Fibroblast of the aortic adventitia (primary cell): ENCODE data around the gene KCTD20. TPM values are rescaled to one million over a fixed set of nuclear protein-coding genes. Genes with fewer than 3 reads are reported as not detected.

Experiments
- DNase-seq: peaks from one replicate; pipeline ENCODE4 v3.0.0-alpha.2; 2010; ENCODE audit warnings: low read depth
- H3K4me3 ChIP-seq: 2 replicates; pipeline ENCODE4 v1.5.1; 2011; ENCODE audit warnings: low read depth, mild to moderate bottlenecking, control low read depth, low read length, moderate library complexity
- small RNA-seq: library from RNA; depleted of rRNA; stranded (forward); fragments of <200 nt; gene quantifications from one replicate; pipeline ENCODE3, GENCODE V24; 2012
- total RNA-seq: library from RNA; depleted of rRNA; stranded (reverse); fragments of >200 nt; gene quantifications from 2 replicates; pipeline ENCODE4 v1.2.3, GENCODE V29; 2012; ENCODE audit warnings: low replicate concordance
- TF ChIP-seq, protein P1 (sequence below): IDR thresholded peaks from 2 replicates; pipeline ENCODE4 v1.5.1; 2011; ENCODE audit warnings: mild to moderate bottlenecking, low read length, control low read depth, inconsistent platforms; ENCODE audit not compliant: insufficient read depth

KCTD20 gene
- total RNA-seq, 1 donor = 48.6 TPM

DNA sequence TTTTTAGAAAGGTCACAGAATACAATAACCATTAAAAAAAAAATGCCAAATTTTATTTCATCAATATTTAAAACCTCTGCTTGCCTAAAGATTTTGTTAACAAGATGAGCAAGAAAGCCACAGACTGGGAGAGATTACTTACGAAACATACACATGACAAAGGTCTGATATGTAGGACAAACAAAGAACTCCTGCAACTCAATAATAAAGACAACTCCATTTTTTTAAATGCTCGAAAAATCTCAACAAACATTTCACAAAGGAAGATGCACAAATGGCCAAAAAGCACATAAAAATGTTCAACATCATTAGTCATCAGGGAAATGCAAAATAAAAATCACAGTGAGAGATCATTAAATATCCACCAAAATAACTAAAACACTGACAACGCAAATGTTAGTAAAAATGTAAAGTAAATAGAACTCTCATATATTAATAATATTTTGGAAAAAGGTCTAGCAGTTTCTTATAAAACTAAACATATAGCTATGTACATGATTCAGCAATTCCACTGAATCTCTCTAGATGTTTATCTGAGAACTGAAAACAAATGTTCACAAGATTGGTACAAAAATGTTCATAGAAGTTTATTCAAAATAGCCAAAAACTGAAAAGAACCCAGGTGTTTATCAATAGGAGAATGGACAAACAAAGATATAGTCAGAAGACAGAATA lies 94.2 kb downstream of the KCTD20 start:
- H3K4me3 ChIP-seq = no peak overlapping the region
- TF ChIP-seq, protein P1, sequence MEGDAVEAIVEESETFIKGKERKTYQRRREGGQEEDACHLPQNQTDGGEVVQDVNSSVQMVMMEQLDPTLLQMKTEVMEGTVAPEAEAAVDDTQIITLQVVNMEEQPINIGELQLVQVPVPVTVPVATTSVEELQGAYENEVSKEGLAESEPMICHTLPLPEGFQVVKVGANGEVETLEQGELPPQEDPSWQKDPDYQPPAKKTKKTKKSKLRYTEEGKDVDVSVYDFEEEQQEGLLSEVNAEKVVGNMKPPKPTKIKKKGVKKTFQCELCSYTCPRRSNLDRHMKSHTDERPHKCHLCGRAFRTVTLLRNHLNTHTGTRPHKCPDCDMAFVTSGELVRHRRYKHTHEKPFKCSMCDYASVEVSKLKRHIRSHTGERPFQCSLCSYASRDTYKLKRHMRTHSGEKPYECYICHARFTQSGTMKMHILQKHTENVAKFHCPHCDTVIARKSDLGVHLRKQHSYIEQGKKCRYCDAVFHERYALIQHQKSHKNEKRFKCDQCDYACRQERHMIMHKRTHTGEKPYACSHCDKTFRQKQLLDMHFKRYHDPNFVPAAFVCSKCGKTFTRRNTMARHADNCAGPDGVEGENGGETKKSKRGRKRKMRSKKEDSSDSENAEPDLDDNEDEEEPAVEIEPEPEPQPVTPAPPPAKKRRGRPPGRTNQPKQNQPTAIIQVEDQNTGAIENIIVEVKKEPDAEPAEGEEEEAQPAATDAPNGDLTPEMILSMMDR = no peak
- no peak for DNase-seq

DNA sequence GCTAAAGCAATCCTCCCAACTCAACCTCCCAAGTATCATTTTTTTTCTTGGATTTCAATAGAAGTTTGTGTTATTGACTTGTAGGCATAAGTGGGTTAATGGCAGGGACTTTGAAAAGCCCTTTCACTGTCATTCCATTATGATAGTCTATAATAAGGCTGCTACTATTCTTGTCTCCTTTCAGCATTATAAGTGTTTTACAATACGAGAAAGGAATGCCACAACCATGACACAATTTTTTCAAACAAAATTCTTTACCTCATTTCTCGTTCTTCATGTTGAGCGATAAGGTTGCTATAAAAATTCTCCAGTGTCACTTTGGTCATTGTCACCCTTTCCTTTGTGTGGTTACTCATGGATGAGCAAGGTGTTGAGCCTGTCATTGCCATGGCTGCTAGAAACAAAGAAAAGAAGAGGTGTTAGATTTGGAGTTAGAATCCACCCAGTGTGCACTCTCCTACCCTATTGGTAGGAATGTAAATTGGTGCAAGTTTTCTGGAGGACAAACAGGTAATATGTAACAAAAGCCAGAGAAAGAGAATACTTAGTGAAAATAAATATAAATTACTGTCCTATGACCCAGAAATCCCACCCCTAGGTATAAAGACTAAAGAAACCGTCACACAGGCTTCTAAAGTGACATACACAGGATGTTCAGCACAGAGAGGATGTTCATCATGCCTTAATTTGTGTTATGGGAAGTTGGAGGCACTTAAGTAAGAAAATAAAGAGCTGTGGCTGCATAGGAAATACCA lies 97.2 kb downstream of the KCTD20 start:
- H3K4me3 ChIP-seq = no peak overlapping the region
- TF ChIP-seq, protein P1 = peak; percentile 19
- no peak for DNase-seq

Small RNA genes within 50 kb of the gene (small RNA-seq; reads per million reads assigned to genes)
- not detected for gene RN7SL502P

Other genes with a start within 250 kb of the KCTD20 start
- 15.3 and 19.1 TPM in 2 replicates for gene BRPF3, start 246.3 kb upstream of the KCTD20 start, total RNA-seq
- gene PNPLA1, start 172.9 kb upstream of the KCTD20 start, total RNA-seq = 0.09 TPM in 1 of 2 replicates, not detected in the other
- not detected in 2 replicates for gene BNIP5, start 106.1 kb upstream of the KCTD20 start, total RNA-seq
- gene ETV7, start 55.3 kb upstream of the KCTD20 start, total RNA-seq = 0.09 TPM in 1 of 2 replicates, not detected in the other
- gene PXT1, start 146 bp upstream of the KCTD20 start, total RNA-seq = not detected in 2 replicates
- gene STK38, start 104.5 kb downstream of the KCTD20 start, total RNA-seq = 34.3 and 47.7 TPM in 2 replicates
- 181 and 411 TPM in 2 replicates for gene SRSF3, start 151.4 kb downstream of the KCTD20 start, total RNA-seq
- gene CDKN1A, start 235.7 kb downstream of the KCTD20 start, total RNA-seq = 246 and 749 TPM in 2 replicates